HG02588 (cell line): ENCODE measurements around the gene LMX1A.

Source experiments
- ATAC-seq: cut with Tn5 transposase; IDR thresholded peaks from one replicate; pipeline ENCODE4 v1.9.1; 2021; ENCODE audit warnings: mild to moderate bottlenecking, moderate library complexity; ENCODE audit not compliant: unreplicated experiment

LMX1A gene

GRCh38 chr1:165225062-165225461 is 131.5 kb downstream of the LMX1A start:
- no peak for ATAC-seq

DNA sequence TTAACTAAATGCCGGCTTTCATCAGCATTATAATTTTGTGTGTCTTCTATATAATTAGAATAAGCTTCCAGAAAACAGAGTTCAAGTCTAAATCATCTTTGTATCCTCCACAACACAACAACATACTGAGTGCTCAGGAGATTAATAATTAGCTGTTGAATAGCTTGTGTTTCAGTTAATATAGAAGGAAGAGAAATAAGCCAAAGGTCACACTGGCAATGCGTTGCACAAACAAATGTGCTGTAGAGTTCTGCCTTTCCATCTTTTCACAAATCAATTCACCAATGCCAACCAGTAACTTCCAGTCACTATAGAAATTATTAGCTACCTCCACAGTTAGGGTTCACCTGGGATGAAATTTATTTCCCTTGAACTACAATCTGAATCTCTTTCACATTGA is 132.0 kb downstream of the LMX1A start:
- ATAC-seq: no peak

GRCh38 chr1:165222580-165222979 is 133.9 kb downstream of the LMX1A start:
- no peak for ATAC-seq

- ATAC-seq: no peak
These were observed 137.8 kb downstream of the LMX1A start for GRCh38 chr1:165218731-165219130.

- ATAC-seq: no peak
These were observed 138.6 kb downstream of the LMX1A start for GRCh38 chr1:165217958-165218357.

- no peak for ATAC-seq
These were observed 140.3 kb downstream of the LMX1A start for GRCh38 chr1:165216254-165216653.

- ATAC-seq: no peak
These were observed 140.8 kb downstream of the LMX1A start for GRCh38 chr1:165215676-165216075.

GRCh38 chr1:165212229-165212628 is 144.3 kb downstream of the LMX1A start:
- ATAC-seq: no peak

GRCh38 chr1:165207853-165208515 is 148.5 kb downstream of the LMX1A start:
- ATAC-seq: no peak

GRCh38 chr1:165205145-165205544 is 151.4 kb downstream of the LMX1A start:
- no peak for ATAC-seq

DNA sequence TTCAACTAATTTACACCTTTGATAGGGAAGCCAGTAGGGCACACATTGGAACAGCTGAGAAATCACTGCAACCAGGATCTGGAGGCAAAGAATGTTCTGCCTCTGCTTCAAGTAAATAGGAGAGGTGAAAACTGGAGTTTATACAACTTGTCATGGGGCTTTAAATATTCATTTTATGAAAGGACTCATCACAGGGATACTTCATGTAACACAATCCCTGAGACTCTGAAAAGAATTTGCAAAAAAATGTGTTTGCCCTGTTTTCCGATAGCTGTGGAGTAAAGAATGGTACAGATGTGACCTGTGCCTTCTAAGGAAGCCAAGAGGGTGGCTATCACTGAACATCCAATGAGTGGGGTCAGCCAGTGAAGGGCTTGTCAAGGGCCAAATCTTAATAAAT is 152.0 kb downstream of the LMX1A start:
- no peak for ATAC-seq

DNA sequence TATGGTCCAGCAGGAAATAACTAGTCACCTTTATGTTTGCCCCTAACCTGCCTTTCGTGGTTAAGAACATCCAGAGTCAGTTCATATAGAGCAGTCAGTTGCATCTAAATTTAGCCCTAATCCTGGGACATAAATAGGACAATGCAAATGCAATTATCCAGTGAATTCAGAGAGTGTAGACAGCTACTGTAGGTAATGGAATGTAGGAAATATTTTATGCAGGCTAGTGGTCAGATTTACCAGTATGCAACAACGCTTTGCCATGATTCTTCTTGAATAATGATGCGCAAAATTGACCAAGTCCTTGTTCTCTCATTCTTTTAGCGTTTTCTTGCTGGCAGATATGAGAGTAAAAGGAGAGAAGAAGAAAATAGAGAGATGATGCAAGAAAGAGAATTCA is 165.4 kb downstream of the LMX1A start:
- ATAC-seq: no peak

DNA sequence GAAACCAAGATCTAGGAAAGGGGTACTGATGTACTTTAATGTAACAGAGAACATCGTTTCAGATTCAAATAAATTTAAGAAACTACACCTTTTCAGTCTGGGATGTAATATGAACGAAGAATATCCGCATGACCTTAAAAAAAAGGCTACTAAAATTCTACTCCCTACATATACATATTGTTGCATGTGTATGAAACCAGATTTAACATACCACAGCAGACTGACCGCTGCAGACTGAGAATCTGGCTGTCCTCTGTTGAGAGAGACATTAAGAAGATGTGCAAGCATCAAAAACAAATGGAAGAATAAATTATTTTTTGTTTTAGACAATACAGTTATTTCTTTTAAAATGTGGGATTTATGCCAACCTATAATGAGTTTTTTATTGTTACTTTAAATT is 166.6 kb downstream of the LMX1A start:
- ATAC-seq: no peak

GRCh38 chr1:165189011-165189410 is 167.5 kb downstream of the LMX1A start:
- no peak for ATAC-seq

GRCh38 chr1:165187031-165188009 is 169.2 kb downstream of the LMX1A start:
- no peak for ATAC-seq

DNA sequence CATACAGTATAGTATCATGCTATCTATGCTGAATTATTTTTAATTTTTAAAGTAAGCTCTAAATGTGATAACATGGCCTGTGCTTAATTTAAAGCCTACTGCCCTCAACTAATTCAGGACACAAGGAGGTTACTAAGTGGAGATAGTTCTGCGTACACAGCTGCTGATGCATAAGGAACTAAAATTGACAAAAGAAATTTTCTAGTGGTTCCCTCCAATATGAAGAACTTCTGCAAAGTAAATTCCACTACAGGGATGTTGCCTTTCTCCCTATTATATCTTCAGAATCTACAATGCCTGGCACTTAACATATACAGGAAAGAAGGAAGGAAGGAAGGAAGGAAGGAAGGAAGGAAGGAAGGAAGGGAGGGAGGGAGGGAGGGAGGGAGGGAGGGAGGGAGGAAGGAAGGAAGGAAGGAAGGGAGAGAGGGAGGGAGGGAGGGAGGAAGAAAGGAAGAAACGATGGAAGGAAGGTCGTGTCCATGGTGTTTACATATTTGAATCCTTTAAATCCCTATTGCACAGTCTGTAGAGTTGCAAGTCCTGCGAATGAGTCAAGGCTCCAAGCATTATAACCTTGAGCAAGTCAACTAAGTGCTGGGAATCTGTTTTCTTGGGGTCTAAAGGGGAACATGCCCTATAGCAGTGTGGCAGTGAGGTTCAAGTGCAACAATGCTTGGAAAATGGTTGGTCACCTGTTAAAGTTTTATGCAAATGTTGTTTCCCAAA is 171.2 kb downstream of the LMX1A start:
- ATAC-seq: no peak

DNA sequence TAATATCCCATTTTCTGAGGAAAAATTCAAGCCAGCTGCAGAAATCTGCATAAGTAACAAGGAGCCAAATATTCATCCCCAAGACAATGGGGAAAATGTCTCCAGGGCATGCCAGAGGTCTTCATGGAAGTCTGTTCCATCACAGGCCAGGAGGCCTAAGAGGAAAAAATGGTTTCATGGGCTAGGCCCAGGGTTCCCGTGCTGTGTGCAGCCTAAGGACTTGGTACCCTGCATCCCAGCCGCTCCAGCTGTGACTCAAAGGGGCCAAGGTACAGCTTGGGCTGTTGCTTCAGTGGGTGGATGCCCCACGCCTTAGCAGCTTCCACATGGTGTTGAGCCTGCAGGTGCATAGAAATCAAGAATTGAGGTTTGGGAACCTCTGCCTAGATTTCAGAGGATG is 173.5 kb downstream of the LMX1A start:
- ATAC-seq: no peak

DNA sequence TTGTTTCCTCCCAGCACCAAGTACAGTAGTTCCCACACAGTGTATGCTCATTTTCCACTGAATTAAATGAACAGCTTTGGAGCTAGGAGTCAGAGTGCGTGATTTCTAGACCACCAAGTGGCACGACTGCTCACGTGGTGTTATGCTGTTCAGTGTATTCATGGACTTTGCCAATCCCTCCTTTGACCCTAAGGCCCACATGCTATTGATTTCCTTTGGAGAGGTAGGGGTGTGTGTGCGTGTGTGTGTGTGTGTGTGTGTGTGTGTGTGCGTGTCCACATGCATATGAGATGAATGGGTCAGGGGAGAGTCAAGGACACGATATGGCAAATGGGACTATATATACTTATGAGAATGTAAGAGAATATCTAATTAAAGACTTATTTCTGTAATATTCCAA is 177.2 kb downstream of the LMX1A start:
- ATAC-seq: no peak

DNA sequence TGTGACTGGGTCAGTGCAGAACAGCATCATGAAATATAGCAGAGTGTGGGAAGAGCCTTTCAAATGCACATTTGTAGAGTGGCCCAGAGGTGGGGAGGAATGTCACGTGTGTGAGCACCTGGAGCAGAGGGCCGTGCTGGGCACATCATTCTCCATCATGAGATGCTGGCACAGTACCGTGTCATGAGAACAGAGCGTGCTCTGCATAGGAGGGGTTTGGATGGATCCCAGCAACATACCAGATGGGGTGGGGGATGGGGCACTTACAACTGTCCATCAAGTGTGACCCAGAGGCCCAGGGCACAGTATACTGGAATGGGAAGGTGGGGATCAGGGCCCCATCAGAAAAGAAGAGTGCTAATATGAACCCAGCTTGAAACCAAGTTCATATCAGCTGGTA is 182.0 kb downstream of the LMX1A start:
- no peak for ATAC-seq

GRCh38 chr1:165173818-165174217 is 182.7 kb downstream of the LMX1A start:
- ATAC-seq: no peak

GRCh38 chr1:165173409-165173808 is 183.1 kb downstream of the LMX1A start:
- no peak for ATAC-seq

- no peak for ATAC-seq
These were observed 183.8 kb downstream of the LMX1A start for GRCh38 chr1:165172666-165173065.
